Activated gamma-delta T cell (primary cell): ENCODE data around the gene RIMKLA.
A peak's percentile ranks its signal among the peaks of the same experiment; 100 is the strongest.

ENCODE experiments used
- DNase-seq: peaks from one replicate; lab custom pipeline; 2025; lab: John Stamatoyannopoulos, UW
- total RNA-seq, 2 donors: gene quantifications; one replicate each; lab custom pipeline; 2026; lab: John Stamatoyannopoulos, UW

RIMKLA gene
- 1.6 to 2.0 reads per million in 2 donors for total RNA-seq

DNA sequence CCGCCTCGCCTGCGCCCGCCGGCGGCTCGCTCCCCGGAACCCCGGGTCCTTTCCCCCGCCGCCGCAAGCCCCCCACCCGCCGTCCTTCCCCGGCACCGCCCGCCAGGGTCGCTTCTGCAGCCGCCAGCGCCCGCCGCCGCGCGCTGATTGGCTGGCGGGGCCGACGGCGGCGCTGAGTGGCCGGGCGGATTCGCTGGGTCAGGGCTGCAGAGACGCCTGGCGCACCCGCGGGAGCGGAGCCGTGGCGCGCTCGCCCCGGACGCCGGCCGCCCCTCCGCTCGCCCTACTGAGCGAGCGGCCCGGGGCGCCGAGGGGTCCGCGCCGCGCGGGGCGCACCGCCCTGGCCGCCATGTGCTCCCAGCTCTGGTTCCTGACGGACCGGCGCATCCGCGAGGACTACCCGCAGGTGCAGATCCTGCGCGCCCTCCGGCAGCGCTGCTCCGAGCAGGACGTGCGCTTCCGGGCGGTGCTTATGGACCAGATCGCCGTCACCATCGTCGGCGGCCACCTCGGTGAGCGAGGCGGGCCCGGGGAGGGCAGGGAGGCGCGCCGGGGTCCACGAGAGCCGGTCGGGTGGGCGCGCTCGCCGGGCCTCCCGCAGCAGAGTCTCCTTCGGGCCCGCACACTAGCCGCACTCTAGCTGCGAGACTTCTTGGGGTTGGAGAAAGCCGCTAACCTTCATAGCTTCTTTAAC lies at the start of gene RIMKLA:
Gene RIMKLA, plus strand, starts transcription at position 207 of the 694 bp plus-strand sequence. Its CDS starts 143 bp downstream, at position 350.
- peak; percentile 32 for DNase-seq

GRCh38 chr1:42332877-42333276 lies 47.7 kb upstream of the RIMKLA start:
- no peak for DNase-seq

GRCh38 chr1:42333662-42334239 lies 46.8 kb upstream of the RIMKLA start:
- DNase-seq, result no peak

GRCh38 chr1:42334240-42335049 lies 46.1 kb upstream of the RIMKLA start:
- DNase-seq, result no peak

DNA sequence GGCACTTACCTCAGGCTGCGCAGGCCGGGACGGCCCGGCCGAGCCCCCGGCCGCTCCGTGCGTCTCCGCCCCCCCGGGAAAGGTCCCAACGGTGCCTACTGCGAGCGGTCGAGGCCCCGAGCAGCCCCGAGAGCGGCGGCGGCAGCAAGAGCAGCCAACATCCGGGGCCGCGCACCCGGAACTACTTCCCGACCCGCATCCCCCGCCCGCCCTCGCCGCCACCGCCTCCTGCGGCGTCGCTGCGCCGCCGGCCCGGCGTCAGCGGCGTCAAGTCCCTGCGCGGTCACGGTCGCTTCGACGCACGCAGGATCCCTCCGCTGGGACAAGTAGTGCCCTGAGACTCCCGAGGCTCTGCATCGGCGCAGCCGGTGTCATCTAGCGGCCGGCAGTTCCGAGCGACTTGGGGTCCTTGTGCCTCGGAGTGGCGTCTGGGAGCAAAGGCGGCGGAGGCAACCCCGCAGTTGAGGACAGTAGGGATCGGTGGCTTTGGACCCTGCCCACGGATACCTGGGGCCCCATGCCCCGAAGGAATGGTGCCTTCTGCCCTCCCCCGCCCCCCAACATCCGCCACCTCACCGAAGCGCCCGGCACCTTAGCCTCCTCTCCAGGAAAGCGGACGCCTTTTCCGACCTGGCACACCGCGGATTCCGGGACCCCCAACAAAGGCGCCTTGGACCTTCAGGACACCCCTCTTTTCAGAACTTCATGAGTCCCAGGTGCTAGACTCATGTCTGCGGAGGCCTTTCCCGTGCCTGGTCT lies 45.4 kb upstream of the RIMKLA start, which contains the start of gene FOXJ3:
Gene FOXJ3, minus strand, starts transcription at position 186 of the 759 bp plus-strand sequence. CDS start 24,142 bp downstream, outside the sequence.
- DNase-seq, result peak; percentile 87

DNA sequence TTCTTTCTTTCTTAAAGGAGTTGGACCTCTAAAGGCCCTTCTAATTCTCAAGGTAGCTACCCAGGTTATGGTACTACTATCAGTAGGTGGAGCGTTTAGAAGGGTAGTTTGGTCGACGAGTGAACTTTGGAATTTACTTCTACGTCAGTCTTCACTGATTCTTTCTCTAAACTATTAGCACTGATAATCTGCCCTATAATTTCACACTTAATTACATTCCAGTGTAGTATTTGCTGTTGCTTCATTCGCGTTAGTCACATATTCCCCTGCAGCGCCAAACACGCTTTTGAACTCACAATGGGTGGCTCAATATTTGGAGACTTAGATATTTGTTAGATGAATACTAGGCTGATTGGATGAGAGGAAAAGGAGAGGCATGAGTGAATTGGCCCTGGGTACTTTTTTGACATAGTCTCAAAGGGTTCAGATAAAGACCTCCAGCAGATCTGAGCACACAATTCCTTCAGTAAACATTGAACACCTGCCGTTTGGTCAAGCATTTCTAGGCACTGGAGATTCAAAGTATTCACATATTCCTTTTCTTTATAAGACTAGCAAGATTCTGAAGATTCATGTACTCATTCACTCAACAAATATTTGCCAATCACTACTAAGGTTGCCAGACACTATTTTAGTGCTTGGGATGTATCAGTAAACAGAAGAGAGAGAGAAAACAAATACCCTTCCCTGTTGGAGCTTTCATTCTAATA lies 44.6 kb upstream of the RIMKLA start:
- DNase-seq, result no peak

GRCh38 chr1:42336978-42337377 lies 43.6 kb upstream of the RIMKLA start:
- no peak for DNase-seq

DNA sequence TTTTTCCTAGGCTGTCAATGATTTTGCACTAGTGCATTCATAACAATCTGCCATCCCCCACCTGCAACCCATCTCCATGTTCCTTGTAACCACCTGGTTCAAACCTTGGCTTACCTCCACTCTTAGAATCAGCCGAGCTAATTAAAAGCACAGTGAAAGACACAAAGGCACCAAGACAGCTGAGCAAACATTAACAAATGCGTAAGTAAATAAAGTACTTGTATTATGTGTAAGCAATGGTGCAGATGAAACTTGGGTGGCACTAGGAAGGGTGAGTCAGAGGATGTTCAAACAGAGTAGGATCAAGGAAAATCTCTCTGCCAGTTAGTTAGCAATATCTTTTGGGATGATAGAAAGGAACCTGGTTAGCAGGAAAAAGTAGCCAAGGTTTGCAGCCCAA lies 40.5 kb upstream of the RIMKLA start:
- DNase-seq, result no peak

- DNase-seq, result no peak
Measured at GRCh38 chr1:42340901-42341300, 39.7 kb upstream of the RIMKLA start.

DNA sequence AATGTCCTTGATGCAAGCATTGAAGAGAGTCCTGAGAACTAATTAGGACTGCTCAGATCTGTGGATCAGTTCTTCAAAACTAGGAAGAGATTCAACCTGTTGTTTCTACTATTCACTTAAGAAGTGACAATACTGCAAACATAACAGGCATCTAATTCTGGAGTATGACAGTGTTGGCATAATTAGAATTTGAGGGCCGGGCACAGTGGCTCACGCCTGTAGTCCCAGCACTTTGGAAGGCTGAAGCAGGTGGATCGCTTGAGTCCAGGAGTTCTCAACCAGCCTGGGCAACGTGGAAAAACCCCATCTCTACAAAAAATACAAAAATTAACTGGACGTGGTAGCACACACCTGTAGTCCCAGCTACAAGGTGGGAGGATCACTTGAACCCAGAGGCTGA lies 37.5 kb upstream of the RIMKLA start:
- DNase-seq, result no peak

DNA sequence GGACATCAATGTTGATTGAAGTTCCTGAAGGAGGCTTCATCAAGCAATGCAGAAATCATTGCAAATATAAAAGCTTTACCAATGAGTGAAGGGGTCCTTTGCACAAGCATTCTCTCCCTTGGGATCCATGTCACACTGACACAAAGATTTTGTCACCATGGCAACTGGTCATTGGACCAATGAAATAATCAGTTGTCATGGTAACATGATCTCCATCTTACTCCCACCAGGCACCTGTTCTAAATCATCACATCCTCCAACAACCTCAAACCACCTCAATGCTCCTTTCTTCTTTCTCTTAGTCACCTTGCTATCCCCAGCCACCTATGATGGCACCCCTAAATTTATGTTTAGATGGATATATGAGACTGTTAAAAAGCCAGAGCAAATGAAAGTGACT lies 32.1 kb upstream of the RIMKLA start:
- DNase-seq, result no peak

- DNase-seq, result no peak
Measured at GRCh38 chr1:42350086-42350485, 30.5 kb upstream of the RIMKLA start.

GRCh38 chr1:42358791-42359190 lies 21.8 kb upstream of the RIMKLA start:
- DNase-seq, result no peak

DNA sequence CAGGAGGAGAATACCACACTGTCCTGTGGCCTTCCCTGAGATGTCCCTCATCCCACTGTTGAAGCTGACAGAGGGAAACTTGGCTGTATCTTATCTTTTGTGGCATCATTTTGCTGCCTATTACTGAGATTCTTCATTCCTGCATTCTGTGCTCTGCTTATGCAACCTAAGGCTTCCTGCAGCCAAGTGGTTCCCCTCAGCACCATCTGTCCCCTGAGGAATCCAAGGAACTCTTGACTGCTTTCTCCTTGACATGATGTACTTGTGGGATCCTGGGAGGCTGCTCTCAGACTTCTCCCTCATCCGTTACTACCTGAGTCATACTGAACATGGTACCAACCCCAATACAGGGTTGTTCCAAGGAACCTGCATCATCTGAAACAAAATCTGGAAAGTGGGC lies 21.1 kb upstream of the RIMKLA start:
- DNase-seq, result no peak

- DNase-seq, result no peak
Measured at GRCh38 chr1:42364089-42364488, 16.5 kb upstream of the RIMKLA start.

GRCh38 chr1:42364542-42364941 lies 16.1 kb upstream of the RIMKLA start:
- no peak for DNase-seq

DNA sequence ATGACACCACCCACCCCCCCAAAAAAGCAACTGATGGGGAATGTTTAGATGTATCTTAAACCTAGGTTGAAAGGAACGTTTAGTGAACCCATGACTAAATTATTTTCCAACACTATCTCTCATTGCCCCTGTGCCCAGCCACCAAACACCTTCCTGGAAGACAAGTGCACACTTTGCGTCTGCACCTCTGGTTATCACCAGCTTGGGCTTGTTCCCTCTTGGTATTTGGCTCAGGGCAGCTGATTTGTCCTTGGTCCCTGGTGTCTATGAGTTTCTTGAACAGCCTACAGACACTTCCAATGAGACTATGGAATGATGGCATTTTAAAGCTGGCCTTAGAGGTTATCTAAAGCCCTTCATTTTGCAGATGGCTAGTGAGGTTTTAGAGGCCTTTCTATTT lies 15.5 kb upstream of the RIMKLA start:
- no peak for DNase-seq

- no peak for DNase-seq
Measured at GRCh38 chr1:42368096-42368795, 12.3 kb upstream of the RIMKLA start.

- no peak for DNase-seq
Measured at GRCh38 chr1:42369471-42369870, 11.1 kb upstream of the RIMKLA start.

DNA sequence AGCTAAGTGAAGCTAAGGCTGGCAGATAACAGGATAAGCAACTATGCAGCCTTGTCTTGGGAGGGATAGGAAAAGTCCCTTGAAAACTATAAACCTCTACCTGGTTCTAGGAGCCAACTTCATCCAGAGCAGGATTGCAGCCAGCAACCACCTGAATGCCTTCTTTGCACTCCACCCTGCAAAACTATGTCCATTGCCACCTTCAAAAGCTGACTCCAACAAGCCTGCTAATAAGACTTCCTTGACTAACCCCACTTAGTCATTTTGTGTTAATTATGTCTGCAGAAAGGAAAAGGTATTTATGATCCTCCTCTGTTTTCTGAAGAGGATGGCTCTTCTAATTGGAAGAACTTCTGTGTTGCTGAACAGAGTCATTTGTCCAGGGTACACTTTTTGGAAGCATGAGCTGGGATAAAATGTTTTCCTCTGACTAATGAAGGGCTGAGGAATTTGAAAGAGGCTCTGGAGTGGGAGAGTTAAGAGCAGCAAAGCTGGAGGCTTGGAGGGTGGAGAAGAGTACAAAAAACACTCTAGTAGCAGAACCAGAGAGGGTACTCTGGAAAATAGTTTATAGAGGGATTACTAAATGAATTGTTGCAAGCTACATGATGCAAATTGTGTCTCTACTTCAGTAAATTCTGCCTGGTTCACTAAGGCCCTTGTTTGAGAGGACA lies 9.6 kb upstream of the RIMKLA start:
- no peak for DNase-seq
